Vagina (tissue), 2 donors: ENCODE data around the gene PARVG.

Source experiments
- CTCF ChIP-seq, 3 experiments: fragments of 450-650 bp in 2 of 3; fragments of 200-600 bp in 1 of 3; sonication (generic) in 1 of 3; IDR thresholded peaks; one replicate each; pipeline ENCODE4 v1.5.1; 2017 to 2019; ENCODE audit warnings: antibody characterized with exemption in 3 of 3, mild to moderate bottlenecking in 2 of 3, moderate library complexity in 2 of 3
- POLR2A ChIP-seq, 2 donors: fragments of 450-650 bp; IDR thresholded peaks; one replicate each; pipeline ENCODE4 v1.6.1; 2017; ENCODE audit warnings: antibody characterized with exemption in 2 of 2, mild to moderate bottlenecking in 2 of 2, moderate library complexity in 2 of 2
- POLR2AphosphoS5 ChIP-seq, 2 donors: sonication (generic); formaldehyde crosslinking; IDR thresholded peaks; one replicate each; pipeline ENCODE4 v1.9.0; 2017; ENCODE audit warnings: antibody characterized with exemption in 2 of 2, mild to moderate bottlenecking in 2 of 2, low read depth in 1 of 2; ENCODE audit not compliant: insufficient read depth in 1 of 2

- TF ChIP-seq CTCF (IDR thresholded peaks at IDR 0.05) (no peak), POLR2A (IDR thresholded peaks at IDR 0.05) (no peak), POLR2AphosphoS5 (IDR thresholded peaks at IDR 0.05; ENCODE audit: insufficient read depth in 1 of 2, low read depth in 1 of 2) (no peak)
Observed at GRCh38 chr22:44196241-44196640, 15.5 kb downstream of the PARVG start.
